ENCODE data around the gene SLC9B2.

DNA sequence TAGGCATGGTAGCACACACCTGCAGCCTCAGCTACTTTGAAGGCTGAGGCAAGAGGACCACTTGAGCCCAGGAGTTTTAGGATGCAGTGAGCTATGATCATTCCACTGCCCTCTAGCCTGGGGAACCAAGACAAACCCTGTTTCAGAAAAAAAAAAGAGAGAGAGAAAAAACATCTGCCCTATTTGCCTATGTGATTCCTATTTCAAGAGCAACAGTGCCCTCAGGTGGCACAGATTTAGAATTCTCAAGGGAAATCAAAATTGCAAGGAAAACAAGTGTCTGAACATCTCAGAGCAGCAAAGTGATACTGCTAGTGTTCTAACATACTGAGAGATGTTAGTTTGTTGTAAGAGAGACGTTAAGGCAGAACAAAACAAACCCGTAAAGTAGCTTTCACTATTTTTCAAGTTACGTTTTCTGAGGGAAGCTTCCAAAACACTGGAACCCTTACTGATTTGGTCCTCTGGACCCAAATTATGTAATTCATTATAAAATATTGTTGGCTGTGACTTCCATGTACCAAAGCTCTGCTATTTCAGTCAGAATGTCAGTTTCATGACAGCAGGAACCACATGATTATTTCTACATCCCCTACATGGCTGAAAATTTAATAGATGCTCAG, 15.2 kb upstream of the SLC9B2 start:
- TF ChIP-seq, protein P1, sequence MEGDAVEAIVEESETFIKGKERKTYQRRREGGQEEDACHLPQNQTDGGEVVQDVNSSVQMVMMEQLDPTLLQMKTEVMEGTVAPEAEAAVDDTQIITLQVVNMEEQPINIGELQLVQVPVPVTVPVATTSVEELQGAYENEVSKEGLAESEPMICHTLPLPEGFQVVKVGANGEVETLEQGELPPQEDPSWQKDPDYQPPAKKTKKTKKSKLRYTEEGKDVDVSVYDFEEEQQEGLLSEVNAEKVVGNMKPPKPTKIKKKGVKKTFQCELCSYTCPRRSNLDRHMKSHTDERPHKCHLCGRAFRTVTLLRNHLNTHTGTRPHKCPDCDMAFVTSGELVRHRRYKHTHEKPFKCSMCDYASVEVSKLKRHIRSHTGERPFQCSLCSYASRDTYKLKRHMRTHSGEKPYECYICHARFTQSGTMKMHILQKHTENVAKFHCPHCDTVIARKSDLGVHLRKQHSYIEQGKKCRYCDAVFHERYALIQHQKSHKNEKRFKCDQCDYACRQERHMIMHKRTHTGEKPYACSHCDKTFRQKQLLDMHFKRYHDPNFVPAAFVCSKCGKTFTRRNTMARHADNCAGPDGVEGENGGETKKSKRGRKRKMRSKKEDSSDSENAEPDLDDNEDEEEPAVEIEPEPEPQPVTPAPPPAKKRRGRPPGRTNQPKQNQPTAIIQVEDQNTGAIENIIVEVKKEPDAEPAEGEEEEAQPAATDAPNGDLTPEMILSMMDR (IDR thresholded peaks at IDR 0.05): peak; percentile 75
- TF ChIP-seq EZH2 (IDR thresholded peaks at IDR 0.05): no peak

All from neural progenitor cell (in vitro differentiated cells).